Activated CD8-positive, alpha-beta memory T cell treated with anti-CD3 and anti-CD28 coated beads for 1 hour (primary cell): Measurements from ENCODE around the gene PTPRN2.

Experiments
- DNase-seq, 2 donors: peaks; one replicate each; pipeline ENCODE4 v3.0.0-alpha.2; 2020; ENCODE audit warnings: low read depth in 1 of 2; ENCODE audit errors: extremely low read depth in 1 of 2

Gene PTPRN2

DNA sequence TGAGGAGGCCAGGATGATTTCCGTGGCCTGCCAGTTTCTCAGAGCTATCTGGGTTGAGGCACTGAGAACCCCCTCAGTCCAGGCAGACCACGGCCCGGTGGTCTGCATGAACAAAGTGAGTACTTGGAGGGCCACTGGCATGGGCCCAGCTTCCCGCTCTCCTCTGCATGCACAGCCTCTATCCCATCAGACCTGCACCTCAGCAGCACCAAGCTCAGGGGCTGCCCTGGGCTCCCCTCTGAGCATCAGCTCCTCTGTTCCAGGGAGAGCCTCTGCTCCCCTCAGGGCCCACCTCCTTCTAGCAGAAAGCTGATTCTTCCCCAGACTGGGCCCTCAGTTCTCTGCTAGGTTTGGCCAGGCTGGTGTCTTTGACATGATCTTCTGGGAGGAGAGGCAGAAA, 780.9 kb downstream of the PTPRN2 start:
- no peak for DNase-seq

DNA sequence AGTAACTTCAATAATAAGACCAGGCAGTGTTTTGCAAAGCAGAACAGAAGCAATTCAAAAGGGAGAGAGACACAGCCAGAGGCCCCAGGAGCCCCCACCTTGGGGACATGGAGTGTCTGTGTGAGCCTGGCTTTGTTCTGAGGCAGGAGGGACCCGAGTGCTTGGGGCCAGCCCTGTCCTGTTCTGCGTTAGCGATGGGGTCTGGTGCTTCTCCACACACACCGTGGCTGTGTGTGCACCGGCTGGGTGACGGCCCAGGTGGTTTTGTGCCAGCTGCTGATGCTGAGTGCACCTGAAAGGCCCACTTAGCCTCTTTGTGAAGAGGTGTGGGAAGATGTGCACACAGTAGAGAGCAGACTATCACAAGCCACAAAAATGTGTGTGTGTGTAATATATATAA, 781.9 kb downstream of the PTPRN2 start:
- DNase-seq = no peak

DNA sequence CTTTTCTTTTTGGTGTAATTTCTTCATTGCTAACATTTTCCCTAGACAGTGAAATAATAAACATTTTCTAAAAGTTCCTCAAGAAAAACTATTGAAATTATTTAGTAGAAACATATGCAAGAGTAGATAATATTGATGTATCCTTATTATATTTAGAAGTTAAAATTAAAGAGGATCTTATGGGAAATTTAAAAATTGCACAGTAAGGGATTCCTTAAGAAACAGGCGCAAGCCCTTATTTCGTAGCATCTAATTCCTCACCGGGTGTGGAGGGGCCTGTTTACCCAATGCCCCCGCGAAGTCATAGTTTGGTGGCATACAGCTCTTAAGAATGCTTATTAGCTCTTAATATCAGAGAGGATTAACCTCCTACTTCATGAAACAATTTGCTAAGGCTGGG, 783.7 kb downstream of the PTPRN2 start:
- no peak for DNase-seq

DNA sequence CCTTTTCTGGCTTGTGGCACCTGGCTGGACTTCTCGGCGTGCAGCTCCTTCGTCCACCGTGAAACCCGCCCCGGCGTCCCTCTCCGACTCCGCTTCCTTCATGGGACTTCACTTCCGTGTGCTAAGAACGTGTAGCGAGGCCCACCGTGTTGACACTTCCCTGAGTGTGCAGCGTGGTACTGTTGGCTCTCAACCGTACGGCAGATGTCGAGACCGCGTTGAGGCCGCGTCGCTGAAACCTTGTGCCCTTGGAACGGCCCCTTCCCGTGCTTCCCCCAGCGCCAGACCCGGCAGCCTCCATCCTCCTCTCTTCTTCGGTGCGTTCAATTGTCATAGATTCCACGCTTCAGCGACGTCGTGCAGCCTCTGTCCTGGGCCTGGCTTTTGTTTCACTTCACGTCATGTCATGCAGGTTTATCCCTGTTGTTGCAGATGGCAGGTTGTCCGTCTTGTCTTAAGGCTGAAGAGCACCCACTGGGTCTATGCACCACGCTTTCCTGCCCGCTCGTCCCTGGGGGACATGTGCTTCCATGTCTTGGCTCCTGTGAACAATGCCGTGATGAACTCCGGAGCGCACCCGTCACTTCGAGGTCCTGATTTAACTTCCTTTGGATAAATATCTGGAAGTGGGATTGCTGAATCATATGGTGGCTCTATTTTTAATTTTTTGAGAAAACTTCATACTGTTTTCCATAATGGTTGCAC, 785.5 kb downstream of the PTPRN2 start:
- DNase-seq = no peak

DNA sequence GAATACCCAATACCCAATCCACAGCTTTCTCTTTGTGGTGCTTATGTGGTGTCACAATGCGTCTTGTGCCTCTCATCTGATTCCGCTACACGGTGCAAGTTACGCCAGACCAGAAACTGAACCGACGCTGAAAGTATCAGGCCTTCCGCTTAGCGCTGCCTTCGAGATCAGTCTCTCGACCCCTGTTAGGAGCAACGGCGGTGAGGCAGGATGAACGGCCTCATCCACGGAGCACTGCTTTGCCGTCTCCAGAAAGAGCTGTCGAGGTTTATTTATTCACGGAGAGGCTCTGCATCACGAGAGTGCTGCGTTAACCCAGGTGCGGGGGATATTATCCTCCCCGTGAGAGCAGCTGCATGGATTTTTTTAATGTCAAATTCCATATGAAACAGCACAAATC, 786.5 kb downstream of the PTPRN2 start:
- DNase-seq = no peak

DNA sequence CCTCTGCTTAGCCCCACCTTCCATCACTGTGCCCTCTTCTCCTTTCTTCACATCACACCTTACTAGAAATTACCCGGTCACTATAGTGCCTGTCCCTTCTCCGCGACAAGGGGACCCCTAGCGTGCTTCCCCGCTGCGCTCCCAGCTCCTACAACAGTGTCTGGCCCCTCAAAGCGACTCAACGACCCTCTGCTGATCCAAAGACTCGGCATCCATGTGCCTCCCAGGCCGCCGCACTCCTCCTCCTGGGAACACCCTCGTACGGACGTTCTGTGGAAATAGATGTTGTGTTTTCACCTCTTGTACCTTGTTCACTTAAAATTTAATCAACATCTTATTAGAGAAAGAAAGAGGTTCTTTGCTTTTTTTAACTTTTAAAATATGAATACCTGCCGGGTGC, 787.3 kb downstream of the PTPRN2 start:
- no peak for DNase-seq

DNA sequence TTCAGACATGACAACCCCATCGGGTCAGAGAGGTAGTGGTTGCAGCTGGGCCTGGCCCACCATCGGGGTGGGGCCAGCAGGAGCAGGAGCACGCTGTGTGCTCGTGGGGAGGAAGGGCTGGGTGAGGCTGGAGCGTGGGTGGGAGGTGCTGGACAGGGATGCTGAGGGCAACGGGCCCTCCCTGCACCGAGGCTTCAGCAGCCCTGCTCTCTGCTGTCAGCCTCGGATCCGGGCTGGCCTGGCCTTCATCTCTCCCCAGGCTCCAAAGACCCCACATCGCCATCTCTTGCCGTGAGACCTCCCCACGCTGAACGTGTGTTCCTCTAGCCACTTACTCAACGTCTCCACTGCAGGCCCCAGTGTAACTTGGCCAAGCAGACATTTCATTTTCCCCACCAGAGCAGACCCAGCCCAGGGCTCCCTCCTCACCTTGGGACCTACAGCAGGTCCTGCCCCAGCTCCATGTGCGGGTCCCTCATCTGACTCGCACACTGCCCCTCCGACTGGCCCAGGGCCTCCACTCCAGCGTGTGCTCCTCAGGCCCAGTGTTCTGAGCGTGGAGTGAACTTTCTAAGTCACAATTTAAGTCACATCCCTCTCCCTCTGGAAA, 788.4 kb downstream of the PTPRN2 start:
- no peak for DNase-seq

DNA sequence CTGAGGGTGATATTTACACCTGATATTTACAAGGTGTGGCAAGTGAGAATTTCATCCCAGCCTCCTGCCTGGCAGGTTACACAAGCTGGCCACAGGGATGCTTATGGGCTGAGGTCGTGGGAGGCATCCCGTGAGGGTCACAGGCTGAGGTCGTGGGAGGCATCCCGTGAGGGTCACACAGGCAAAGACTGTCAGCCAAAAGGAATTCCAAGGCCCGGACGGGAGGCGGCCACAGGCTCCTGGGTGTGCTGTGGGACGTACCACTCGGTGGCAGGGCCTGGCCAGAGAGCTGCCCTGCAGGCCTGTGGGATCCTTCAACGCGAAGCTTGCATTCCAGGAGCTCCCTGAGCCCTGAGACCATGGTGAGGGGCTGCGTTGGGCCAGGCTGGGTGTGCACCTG, 790.3 kb downstream of the PTPRN2 start:
- no peak for DNase-seq

DNA sequence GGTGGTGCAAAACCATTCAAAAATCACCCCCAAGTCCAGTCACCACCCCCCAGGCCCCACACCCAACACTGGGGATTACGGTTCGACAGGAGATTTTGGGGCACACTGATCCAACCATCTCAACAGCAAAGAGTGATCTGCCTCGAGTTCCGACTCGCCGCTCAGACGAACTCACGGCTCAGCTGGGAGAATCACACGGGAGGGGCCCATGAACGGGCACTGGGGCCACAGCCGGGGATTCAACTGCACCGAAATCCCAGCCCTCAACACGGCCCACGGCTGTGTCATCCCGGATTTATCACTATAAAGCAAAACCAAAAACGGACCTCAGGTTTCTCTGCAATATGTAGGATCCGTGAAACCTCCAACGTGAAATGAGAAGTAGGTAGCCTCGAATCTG, 790.8 kb downstream of the PTPRN2 start:
- no peak for DNase-seq

DNA sequence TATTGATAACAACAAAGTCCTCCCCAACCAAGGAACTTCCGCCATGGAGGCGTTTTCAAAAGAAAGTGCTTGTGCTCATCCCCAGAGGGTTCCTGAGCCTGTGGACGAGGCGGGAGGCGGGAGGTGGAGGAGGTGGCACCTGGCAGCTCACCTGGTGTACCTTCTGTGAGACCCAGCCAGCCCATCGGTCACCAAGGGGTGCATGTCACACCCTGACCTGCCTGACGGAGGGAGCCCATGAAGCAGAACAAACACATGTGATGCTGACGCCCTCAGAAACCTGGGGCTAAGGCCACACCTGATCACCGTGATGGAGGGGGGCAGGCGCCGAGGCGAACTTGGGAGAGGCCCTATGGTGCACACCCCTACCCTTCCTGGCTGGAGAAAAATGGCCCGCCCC, 792.0 kb downstream of the PTPRN2 start:
- DNase-seq = no peak

DNA sequence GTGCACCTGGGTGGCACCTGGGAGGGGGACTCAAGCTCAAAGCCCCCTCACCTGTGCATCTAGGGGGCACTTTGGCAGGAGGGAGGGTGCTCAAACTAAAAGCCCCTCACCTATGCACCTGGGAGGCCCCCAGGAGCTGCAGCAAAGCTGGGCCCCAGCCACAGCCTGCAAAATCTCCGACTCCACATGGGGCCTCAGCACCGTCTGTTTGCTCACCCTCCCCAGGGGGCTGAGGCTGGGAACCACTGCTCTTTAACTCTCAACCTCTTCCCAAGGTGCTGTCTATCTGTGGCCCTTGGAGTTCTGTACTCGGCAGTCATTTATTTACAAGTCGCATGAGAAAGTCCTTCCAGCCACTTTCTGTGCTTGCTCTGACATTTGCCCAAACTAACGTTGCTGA, 792.4 kb downstream of the PTPRN2 start:
- no peak for DNase-seq

DNA sequence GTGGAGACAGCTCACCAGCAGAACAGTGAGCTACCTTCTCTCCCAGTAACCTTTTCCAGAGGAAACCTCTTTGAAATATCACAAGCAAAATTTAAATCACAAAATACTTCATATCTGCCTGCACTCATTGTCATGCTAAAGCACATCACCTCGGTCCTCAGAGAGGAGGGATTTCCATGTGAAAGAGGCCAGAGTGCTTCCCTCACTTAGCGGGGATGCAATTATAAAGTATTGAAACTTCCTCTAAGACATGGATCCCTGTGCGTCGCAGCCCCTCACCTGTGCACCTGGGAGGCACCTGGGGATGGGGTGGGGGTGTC, 792.9 kb downstream of the PTPRN2 start:
- no peak for DNase-seq

DNA sequence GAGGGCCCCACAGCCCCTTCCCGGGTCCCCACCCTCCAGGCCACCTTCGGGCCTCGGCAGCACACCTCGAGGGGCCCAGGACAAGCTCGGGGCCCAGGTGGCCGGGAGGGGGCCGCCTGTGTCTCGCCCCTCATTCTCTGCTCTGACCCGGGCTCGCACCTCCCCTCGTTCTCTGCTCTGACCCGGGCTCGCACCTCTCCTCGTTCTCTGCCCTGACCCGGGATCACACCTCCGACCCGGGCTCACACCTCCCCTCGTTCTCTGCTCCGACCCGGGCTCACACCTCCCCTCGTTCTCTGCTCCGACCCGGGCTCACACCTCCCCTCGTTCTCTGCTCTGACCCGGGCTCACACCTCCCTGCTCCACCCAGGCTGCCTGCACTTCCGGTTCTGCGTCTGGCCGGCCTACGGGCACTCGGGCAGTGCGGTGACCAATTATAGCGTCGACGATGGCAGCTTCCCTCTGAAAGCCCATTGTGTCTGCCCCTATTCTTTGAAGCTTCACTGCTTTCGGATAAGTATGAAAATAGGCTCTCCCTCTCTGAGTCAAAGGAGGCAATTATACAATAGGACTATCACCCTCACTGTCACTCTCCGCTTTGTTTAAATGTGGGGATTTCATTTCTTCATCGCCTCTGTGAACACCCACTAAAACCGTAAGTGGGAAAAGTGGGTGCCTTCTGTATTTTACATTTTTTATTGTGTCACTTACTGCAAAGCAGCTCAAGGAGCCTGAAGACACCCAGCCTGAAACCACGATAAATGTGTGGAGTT, 793.5 kb downstream of the PTPRN2 start:
- no peak for DNase-seq

DNA sequence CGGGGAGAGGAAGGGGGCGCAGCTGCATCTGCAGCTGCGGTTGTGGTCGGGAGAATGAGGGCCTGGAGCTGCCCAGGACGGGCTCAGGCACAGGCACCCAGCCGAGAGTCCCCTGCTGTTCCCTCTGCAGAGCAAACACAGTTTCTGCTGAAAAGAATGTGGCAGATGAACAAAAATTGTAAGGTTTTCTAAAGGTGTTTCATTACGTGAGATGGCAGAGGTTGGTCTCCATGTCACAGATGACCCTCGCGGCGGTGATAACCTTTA, 794.6 kb downstream of the PTPRN2 start:
- no peak for DNase-seq

DNA sequence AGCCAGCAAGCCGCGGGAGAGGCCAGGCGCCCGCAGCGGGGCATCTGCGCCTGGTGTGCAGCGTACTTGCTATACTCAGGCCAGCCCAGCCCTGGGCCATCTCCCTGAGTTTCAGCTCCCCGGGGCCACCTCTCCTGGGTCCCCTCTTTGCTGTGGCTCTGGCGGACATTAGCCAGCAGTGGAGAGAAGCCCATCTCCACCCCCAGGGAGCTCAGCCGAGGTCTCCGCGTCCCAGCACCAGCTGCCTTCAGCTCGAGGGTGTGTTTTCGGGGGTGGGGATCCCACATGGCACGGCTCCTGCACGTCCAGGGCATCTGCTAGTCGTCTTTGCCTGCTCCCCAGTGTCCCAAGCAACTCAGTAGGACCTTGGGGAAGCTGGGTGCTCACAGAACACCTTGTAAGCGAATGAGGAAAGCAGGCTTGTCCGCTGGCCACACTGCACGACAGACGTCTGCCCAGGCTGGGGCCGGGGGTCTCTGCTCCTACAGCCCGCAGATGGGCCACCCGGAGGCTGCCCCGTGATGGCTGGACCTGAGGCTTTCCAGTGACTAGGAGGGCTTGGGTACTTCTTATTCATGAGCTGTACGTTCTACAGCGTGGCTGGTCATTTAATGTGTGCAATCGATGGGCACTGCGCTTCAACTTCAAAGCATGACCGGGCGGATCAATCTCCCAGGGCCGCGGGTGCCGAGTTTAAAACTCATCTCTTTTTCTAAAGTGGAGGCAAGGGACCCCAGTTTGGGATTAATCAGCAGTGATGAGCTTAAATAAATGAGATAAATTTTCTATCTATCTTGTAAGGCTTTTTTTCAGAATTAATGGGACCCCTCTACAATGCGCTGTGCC, 795.2 kb downstream of the PTPRN2 start:
- DNase-seq = no peak

DNA sequence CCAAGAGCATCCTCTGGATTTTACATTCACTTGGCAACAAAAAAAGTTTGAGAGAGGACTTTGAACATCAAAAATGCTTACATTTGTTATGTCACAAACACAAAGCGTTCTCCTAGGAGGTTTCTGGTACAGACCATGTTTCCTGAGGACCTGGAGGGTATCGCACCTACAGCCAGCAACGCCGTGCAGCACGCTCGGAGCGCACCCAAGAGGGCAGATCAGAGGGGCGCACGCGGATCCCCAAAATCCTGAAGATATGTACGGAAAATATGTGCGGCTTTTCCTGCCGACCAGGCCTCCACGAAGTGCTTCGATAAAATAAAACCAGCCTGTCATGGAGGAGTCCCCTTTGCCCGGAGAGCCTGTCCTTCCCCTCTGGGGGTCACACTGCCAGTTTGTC, 796.0 kb downstream of the PTPRN2 start:
- no peak for DNase-seq

DNA sequence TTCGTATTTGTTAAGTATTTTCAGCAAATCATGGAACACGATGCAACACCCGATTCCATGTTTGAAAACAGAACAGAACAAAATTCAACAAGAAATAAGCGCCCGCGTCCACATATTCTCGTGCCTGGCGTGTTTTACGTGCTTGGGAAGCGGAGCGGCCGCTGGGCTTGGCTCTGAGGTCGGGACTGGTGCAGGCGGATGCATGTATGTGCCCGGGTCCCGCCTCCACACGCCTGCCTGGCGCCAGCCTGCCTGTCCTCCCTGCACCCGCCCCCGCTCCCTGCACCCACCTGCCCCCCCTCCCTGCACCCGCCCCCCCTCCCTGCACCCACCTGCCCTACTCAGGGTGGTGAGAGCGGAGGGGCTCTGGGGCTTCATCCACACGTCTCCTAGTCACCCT, 796.4 kb downstream of the PTPRN2 start:
- DNase-seq = no peak

DNA sequence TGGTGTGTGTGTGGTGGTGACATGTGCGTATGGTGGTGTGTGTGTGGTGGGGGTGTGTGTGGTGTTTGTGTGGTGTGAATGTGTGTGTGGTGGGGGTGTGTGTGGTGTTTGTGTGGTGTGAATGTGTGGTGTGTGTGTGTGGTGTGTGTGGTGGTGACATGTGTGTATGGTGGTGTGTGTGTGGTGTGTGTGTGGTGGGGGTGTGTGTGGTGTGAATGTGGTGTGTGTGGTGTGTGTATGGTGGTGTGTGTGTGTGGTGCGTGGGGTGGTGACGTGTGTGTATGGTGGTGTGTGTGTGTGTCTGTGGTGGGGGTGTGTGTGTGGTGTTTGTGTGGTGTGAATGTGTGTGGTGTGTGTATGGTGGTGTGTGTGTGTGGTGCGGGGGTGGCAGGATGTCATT, 797.7 kb downstream of the PTPRN2 start:
- no peak for DNase-seq

DNA sequence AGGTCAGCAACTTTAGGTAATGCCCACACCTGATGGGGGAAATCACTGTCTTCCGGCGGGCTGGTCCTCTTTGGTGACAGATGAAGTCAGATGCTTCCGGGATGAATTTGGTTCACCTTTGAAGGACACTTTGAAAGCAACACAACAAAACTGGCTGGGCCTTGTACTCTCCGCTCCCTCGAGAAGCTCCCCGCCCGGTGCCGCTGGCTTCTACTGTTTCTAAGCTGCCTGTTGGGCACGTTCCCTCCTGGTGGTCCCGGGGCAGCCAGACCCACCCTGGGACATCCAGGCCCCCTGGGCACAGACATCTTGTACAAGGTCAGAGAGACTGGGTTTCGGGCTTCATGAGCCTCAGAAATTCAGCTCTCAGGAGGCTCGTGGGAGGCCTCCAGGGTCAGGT, 798.5 kb downstream of the PTPRN2 start:
- DNase-seq = no peak

DNA sequence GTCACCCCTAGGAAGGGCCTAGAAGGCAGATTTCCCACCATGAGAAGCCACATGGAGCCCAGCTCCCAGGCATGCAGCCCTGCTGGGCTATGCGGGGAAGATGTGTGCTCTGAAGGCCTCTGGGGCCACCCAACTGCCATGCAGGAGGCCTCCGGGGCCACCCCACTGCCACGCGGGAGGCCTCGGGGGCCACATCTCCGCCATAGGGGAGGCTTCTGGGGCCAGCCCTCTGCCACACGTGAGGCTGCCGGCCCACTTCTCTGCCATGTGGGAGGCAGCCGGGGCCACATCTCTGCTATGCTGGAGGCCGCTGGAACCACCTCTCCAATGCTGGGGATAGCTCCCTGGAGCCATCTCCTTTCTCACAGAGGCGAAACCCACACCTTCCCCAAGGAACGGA, 799.0 kb downstream of the PTPRN2 start:
- no peak for DNase-seq

DNA sequence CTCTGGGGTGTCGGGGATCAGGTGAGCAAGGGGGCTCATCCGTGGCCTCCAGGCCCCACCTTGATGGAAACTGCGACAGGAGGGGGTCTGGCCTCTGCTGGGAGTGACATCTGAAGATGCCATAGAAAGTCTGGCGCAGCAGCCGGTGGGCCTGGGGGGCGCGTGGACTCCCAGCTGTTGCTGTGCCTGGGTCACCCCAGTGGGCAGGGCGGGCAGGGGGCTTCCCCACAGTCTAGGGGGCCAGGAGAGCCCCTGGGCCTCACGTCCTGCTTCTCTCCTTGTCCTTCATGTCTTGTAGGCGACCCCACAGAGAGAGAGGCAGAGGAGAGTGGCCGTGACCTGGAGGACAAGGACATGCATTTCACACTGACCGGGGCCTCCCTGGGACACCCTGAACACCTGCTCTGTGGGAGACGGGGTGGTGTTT, 800.3 kb downstream of the PTPRN2 start:
- no peak for DNase-seq
